ENCODE data around the gene DDX51. TPM values are rescaled to one million over a fixed set of nuclear protein-coding genes. Genes with fewer than 3 reads are reported as not detected.

DDX51 gene
- total RNA-seq, 1 donor from 2014 or later = 9.0 TPM

- ATAC-seq = no peak
These were observed 22.0 kb upstream of the DDX51 start for GRCh38 chr12:132166093-132166492.

GRCh38 chr12:132165584-132165983 lies 21.5 kb upstream of the DDX51 start:
- ATAC-seq = no peak

GRCh38 chr12:132164426-132164825 lies 20.3 kb upstream of the DDX51 start:
- ATAC-seq = no peak

- no peak for ATAC-seq
These were observed 19.8 kb upstream of the DDX51 start for GRCh38 chr12:132163911-132164288.

- peak; percentile 9 for ATAC-seq
These were observed 19.2 kb upstream of the DDX51 start for GRCh38 chr12:132163041-132163910.

GRCh38 chr12:132162508-132163031 lies 18.5 kb upstream of the DDX51 start:
- no peak for ATAC-seq

- no peak for ATAC-seq
These were observed 17.8 kb upstream of the DDX51 start for GRCh38 chr12:132161796-132162507.

GRCh38 chr12:132161036-132161781 lies 17.1 kb upstream of the DDX51 start:
- ATAC-seq = no peak

GRCh38 chr12:132160601-132161035 lies 16.5 kb upstream of the DDX51 start:
- ATAC-seq = no peak

- no peak for ATAC-seq
These were observed 15.9 kb upstream of the DDX51 start for GRCh38 chr12:132160016-132160415.

GRCh38 chr12:132159555-132160003 lies 15.5 kb upstream of the DDX51 start:
- no peak for ATAC-seq

GRCh38 chr12:132158677-132159554 lies 14.8 kb upstream of the DDX51 start:
- ATAC-seq = peak; percentile 21

- ATAC-seq = no peak
These were observed 13.8 kb upstream of the DDX51 start for GRCh38 chr12:132157733-132158409.

GRCh38 chr12:132156573-132157325 lies 12.6 kb upstream of the DDX51 start:
- ATAC-seq = no peak

- ATAC-seq = no peak
These were observed 11.9 kb upstream of the DDX51 start for GRCh38 chr12:132155771-132156572.

- no peak for ATAC-seq
These were observed 11.0 kb upstream of the DDX51 start for GRCh38 chr12:132154941-132155770.

- ATAC-seq = no peak
These were observed 10.2 kb upstream of the DDX51 start for GRCh38 chr12:132154341-132154761.
